NCI-H1417 treated with DMSO at 0.1 percent for 48 hours (cell line): ENCODE data around the gene PHLDA2.

ENCODE experiments used
- DNase-seq: peaks from one replicate; lab custom pipeline; 2025; lab: John Stamatoyannopoulos, UW

Gene PHLDA2

DNA sequence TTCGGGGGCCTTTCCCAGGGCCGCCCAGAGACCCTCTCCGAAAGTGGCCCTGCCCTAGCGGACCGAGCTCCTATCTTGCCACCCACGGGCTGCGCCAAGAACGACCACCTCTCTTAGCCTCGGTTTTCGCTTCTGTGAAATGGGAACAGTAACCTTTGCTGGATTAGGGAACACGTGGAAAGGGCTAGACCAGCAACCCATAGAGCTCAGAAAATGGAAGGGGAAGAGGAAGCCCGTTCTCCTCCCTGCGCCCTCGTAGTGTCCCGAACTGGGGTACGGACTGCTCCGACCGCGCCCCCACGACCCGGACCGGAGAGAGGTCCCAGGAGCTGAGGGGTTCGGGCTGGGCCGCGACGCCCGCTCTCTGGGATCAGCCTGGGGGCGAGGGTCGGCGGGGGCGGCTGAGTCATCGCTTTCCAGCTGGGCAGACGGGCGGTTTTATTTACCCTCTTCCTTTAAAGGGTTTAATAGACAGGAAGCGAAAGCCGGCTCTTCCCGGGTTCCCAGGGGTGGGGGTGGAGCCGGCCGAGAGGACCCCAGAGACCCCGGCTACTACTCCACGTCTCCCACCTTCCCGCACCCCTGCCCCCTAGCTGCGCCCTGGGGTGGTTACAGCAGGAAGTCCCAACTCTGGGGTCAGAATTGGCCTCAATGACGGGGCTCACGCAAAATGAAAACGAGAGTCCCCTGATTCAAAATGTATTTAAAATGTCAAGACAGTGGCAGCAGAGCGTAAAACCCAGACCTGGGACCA, 907 bp upstream of the PHLDA2 start:
- DNase-seq, result no peak

DNA sequence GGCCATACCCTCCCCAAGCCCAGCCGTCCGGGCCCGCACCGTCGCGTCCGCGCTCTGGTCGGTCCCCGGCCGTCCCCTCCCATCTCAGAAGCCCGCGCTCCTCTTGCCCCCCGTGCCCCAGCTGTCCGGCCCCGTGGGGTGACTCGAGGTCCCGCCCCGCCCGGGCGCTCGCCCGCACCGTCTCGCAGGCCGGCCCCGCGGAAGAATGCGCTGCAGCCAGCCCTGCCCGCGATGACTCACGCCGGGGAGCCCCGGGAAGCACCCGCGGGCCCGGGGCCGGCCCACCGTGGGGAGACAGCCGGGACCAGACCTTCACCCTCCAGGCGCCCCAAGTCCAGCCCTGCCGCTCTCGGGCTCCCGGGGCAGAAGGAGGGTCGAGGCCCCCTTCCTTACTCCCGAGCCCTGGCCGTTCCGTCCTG, 320 bp upstream of the PHLDA2 start:
- no peak for DNase-seq

DNA sequence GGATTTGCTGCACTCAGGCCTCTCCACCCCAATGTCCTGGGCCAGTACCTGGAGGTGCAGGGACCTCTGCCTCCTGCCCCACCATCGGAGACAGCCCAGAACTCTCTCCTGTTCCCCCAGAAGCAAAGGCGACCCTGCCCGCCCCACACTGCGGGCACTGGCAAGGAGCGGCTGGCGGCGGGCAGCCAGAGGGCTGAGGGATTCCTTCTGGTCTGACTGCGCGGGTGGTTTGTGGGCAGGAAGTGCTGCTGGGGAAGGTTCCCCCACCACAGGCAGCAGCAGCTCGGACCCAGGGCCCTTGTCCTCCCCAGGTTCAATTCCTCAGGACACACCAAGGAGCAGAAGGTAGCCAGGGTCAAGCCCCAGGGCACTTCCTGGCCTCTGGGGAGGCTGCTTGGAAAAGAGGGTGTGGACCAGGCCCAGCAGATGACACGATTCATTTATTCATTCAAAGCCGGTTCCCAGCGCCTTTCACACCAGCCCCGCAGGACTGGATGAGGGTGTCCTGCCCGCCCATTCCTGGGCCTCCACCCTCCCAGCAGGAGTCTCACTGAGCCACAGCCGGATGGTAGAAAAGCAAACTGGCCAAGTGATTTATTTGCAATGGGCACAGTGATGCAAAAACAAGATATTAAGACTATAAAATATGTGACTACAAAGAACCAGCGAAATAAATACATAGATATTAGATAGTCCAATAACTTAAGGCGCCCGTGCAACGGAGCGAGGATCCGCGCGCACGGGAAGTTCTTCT, 1.2 kb downstream of the PHLDA2 start:
- DNase-seq, result no peak

DNA sequence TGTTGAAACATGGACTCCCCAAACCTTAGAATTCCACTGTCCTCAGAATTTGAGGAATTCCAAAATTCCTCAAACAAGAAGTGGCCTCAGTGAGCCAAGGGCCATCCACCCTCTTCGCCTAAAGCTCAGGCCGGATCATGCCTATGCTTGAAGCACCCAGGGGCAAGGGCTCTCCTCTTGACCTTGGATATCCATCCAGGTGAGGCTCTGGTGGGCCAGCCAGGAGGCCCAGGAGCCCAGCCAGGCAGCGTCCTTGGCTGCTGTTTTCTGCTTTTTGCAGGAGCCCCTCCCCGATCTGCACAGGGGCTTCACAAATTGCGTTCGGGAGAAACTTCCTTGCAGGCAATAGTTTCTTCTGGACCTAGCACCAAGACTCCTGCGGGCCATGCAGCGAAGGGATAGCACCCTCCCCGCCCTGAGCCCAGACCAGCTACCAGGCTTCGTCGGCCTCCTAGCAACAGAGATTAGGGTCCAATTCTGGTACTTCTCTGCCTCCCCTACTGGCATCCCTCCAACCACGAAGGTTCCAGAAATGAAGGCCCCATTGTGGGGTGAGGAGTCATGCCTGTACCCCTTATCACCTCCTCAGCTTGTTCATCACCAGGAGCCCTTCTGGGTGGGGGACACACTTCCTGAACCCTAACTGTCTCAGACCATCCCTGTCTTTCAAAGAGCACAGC, 2.0 kb downstream of the PHLDA2 start:
- no peak for DNase-seq

DNA sequence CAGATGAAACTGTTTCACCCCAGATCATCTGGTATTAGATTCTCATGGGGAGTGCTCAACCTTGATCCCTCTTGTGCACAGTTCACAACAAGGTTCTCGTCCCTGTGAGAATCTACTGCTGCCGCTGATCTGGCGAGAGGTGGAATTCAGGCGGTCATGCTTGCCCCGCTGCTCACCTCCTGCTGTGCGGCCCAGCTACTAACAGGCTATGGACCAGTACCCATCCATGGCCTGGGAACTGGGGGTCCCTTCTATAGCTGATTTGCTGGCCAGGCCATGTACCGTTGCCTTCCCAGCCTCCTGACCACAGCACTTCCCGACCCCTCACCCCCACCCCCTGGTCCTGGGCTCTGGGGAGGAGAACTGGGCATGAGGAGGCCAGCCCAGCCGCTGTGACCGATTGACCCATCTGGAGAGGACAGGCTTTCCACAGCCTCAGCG, 2.6 kb downstream of the PHLDA2 start:
- DNase-seq, result no peak

DNA sequence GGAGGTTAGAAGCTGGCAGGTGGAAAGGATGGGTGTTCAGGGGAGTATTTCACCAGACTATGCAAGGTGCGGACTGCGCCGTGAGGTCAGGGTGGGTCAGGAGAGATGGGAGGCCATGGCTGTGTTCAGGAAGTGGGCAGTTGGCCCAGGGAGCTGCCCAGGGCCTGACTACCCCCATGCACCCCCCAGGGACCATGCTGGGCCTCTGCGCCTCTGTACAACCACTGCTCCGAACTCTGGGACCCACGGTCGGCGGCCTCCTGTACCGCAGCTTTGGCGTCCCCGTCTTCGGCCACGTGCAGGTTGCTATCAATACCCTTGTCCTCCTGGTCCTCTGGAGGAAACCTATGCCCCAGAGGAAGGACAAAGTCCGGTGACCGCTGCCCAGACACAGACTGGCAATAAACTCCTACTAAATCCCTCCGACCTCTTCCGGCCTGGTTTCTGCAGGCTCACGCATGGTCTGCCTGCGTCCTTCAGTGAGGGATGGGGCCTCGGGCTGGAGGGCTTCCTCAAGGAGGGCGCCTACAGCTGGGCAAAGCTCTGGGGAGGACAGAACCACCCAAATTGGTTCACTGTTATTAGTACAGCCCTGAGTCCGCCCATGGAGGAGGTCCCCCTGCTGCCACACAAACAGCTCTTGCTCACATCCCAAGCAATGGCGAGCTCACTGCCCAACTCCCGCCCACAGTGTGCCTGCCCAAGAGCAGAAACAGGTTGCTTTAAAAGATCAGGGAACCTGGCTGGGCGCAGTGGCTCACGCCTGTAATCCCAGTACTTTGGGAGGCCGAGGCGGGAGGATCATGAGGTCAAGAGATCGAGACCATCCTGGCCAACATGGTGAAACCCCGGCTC, 4.2 kb downstream of the PHLDA2 start:
- no peak for DNase-seq

DNA sequence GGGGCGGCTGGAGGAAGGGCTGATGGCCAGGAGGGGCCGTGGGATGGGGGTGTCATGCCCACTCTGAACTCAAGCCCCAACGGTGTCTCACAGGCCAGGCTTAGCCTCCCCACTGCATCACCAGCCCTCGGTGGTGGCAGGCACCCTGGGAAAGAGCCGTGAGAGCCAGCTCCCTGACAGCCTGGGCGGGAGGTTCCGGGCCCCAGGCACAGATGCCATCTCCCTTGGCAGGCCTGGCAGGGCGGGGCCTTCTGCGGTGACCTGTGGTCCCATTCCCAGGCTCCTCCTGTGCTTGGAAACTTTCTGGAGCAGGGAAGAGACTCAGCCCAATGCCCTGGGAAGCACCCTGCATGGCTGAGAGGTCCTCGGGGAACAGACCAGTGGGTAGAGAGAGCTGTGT, 4.8 kb downstream of the PHLDA2 start:
- DNase-seq, result no peak

DNA sequence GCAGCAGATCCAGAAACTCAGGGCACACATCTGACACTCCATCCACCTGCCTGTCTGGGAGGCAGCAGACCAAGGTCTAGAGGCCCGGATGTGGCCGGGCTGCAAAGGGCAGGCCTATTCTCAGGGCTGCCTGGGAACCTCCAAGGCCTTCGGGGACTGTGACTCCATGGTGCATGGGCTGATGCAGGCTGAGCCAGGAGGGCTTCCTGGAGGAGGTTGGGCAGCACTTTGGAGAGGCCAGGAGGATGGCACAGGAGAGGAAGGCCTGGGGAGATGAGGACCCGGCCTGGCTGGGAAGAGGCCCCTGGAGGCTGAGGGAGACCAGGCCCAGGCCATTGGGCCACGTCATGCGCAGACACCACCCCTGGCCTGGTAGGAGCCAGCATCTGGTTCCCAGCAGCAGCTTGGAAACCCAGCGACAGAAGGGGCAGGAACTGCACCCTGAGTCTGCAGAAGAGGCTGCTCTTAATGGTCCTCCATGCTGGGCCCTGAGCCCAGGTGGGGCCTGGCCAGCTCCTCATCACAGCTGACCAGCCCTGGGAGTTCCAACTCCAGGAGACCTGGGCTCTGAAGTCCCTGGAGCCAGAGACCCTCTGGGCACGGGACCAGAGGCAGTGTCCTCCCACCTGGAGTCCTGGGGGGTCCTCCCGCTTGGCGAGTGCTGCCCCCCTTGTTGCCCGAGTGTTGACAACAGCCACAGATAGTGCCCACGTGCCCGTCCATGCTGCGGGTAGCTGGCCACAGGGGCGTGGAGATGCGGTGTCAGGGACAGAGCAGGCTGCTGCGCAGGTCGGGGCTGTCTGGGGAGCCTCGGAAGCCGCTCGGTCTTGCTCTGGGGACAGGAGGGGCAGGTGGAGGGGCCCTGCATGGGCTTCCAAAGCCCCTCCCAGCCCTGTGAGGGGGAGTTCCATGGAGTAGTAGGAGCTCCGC, 5.5 kb downstream of the PHLDA2 start:
- DNase-seq, result no peak

DNA sequence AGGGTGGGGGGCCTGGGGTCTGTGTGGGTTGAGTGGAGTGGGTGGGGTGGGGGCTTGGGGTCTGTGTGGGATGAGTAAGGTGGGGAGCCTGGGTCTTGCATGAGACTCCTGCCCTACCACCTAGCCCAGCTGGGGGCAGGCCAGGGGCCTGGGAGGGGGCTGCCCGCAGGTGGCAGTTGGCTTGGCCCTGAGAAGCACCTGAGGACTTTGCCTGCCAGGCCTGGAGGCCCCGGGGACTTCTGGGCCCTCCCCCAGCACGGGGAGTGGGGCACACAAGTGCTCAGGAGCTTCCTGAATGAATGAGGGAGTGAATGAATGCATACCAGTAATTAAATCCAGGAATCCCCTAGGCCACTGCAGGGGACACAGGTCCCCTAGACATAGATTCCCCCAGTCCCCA, 6.6 kb downstream of the PHLDA2 start:
- no peak for DNase-seq

DNA sequence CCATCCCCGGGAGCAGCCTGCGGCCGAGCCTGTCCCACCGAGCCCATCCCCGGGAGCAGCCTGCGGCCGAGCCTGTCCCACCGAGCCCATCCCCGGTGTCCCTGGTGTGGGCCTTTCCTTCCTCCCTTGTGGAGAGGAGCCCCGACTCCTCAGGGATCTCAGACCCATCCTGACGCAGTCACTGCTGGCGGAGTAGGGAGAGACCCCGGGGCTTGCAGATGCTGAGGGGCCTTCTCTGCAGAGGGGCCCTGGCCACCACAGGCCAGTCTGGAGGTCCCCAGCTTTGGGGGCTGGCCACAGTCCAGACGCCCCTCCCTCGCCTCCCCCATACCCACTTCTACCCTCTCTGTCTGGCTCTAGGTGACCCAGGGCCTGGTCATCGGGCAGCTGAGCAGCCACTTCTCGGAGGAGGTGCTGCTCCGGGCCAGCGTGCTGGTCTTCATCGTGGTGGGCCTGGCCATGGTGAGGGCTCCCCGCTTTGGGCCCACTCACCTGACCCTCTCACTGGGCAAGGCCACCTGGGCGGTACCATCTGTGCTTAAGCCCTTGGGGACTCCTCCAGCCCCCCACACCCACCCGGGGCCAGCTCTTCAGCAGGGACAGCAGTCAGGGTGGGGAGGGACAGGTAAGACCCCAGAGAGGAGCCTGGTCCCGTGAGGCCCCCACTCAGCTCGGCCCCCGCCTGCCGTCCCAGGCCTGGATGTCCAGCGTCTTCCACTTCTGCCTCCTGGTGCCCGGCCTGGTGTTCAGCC, 7.3 kb downstream of the PHLDA2 start:
- no peak for DNase-seq

DNA sequence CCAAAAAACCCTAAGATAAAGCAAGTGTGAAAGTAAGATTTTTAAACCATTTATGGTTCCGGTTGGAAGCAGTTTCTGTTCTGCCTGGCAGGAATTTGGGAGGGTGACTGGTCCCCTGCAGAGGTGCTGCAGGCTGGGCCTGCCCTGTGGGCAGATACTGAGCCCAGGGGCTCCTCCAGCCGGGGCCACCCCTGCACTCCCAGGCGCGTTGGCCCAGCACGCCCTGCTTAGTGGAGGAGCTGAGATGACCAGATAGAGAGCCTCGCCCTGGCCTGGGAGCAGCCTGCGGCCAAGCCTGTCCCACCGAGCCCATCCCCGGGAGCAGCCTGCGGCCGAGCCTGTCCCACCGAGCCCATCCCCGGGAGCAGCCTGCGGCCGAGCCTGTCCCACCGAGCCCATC, 8.0 kb downstream of the PHLDA2 start:
- DNase-seq, result no peak

DNA sequence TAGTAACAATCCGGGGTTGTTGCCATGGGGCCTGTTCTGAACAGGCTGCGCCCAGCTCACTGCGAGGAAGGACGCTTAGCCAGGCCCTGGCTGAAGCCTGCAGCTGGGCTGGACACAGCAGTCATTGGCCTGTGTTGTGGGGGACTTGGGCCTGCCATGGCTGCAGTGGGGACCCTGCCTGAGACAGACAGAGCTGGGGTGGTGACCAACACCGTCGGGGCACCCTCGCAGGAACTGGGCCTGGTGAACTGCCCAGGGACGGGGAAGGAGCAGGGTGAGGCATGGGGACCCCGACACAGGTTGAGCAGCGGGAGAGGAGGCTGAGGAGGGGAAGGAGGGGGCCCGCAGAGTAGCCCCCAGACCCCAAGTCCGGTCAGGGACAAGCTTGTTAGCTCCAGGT, 8.9 kb downstream of the PHLDA2 start:
- DNase-seq, result no peak

DNA sequence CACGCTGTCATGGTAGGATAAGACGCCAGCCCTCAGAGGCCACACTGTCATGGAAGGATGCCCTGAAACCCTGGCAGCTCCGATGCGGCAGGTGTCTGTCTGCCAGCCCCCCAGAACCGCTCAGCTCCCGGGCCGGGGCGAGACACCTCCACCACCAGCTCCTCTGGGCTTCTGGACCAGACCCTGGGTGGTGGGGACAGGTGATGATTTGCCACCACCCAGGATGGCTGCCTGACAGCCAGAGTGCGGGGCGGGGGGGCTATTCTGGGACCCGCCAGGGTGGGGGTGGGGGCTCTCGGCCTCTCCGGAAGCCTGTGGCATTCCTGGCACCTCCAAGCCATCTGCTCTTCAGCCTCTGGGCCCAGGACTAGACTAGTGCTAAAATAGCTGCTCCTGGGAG, 9.4 kb downstream of the PHLDA2 start:
- DNase-seq, result no peak

DNA sequence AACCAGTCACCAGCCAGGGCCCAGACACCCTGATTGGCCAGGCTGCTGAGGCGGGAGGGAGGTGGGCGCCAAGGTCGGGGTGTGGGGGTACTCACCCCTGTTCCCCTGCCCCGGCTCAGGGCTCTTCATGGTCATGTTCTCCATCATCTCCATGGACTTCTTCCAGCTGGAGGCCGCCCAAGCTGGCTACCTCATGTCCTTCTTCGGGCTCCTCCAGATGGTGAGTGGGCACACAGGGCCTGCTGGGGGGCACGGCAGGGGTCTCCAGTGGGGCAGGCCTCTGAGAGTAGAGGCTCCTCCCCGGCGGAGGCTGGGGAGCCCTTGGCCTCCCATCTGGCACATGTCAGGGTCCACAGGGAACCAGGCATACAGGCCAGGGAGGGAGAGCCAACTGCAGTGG, 10.0 kb downstream of the PHLDA2 start:
- DNase-seq, result no peak

DNA sequence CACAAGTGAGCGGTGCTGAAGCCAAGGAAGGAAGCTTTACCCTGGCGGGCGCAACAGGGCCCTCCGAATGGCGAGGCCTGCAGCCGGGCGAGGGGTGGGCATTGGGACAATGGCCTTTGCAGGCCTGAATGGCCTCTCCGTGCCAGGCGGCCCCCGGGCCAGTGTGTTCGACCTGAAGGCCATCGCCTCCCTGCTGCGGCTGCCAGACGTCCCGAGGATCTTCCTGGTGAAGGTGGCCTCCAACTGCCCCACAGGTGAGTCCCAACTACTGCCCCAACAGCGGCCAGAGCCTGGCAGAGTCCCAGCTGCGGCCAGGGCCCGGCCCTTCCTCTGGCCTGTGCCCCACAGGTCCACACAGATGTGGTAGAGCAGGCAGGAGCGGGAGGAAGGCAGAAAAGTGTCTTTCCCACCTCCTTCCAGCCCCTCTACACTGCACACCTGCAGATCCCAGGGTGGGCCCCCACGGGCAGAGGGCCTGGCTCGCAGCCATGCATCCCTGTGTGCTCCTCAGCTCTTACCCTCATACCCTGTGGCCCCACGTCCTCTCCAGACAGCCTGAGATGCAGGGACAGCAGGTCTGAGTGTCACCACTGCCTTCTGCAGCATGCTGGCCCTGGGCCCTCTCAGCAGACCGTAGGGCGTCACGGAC, 11.3 kb downstream of the PHLDA2 start:
- DNase-seq, result no peak

DNA sequence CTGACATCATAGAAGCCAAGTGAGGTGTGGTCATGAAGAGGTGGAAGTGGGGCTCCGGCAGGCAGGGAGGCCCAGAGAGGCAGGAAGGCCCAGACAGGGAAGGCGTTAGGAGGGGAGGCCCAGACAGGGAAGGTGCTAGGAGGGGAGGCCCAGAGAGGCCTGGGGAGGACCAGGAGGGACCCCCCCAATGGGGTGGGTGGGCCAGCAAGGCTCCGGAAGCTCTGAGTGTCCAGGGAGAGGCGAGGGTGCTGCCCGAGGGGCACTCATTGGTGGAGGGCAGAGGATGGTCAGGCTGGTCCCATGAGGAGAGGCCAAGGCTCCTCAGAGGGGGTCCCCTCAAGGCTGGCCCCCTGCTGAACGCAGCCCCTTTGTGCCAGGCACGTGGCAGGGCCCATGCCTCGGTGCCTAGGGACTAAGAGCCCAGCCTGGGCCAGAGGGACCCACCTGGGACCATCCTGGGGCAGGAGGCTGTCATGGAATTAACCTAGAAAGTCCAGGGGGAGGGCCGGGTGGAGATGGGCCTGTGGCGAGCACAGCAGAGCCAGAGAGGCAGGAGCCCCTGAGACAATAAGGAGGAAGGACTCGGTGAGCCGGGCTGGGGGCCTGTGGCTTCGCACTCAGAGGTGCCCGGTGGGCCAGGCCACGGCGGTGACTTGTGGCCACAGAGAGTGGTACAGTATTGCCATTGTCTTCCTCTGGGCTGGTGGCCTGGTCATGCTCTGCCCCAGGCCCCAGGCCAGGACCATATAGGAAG, 12.2 kb downstream of the PHLDA2 start:
- DNase-seq, result no peak

DNA sequence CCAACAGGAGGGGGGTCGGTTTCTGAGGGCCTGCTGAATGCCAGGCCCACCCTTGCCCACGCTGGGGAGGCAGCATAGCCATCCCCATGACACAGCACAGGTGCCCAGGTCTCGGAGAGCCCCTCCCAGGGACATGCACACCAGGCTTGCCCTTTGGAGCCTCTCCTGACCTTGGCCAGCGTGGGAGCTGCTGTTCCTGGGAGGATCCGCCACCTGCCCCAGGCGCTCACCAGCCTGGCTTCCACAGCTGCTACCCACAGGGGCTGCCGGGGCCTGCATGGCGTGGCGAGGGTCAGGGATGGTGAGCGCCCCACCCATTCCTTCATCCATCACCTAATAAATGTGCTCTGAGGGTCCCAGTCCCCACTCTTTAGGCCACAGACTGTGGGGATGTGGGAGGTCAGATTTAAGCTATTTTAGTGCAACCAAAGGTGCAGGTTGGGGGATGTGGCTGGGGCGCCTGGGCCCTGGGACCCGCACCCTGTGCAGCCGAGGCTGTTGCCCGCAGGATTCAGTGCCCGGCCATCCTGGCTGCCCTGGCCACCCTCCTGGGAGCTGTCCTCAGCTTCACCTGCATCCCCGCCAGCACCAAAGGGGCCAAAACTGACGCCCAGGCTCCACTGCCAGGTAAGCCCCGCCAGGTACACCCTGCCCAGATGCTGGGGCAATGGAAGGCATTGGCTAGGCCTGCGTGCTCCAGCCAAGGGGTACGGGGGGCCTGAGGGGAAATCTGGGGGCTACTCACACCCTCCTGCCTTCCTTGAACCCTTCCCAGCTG, 12.9 kb downstream of the PHLDA2 start:
- no peak for DNase-seq

DNA sequence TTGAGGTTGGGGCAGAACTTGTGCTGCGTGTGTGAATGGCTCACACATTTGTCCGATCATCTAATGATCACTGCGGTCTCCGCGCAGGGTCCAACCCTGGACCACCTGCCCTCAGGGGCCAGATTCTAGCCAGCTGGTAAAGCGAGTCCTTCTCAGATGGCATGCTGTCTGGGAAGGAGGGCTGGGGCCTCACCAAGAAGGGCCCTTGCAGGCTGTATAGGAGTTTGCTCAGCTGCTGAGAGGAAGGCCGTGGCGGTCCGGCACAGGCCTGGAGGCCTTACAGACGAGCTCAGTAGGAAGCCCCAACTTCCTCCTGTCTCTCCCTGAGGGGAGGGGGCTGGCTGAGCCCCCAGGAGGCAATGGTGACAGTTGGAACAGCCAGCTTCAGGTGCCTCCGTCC, 13.7 kb downstream of the PHLDA2 start:
- no peak for DNase-seq
